Body of pancreas (tissue), 4 donors: ENCODE data around the gene ABCC3.

ENCODE experiments used
- CTCF ChIP-seq, 7 experiments: fragments of 450-650 bp in 4 of 7; fragments of 200-600 bp in 3 of 7; sonication (generic) in 3 of 7; IDR thresholded peaks; one replicate each; pipeline ENCODE4 v1.5.1; 2016 to 2019; ENCODE audit warnings: antibody characterized with exemption in 7 of 7
- POLR2A ChIP-seq, 3 donors: fragments of 450-650 bp; IDR thresholded peaks; one replicate each; pipeline ENCODE4 v1.6.1; 2016; ENCODE audit warnings: antibody characterized with exemption in 3 of 3, mild to moderate bottlenecking in 2 of 3

GRCh38 chr17:50645748-50646682, 11.3 kb downstream of the ABCC3 start:
- TF ChIP-seq CTCF (IDR thresholded peaks at IDR 0.05) (no peak), POLR2A (IDR thresholded peaks at IDR 0.05) (no peak)
